H9 (cell line): Measurements from ENCODE around the gene GTF2F2. TPM values are rescaled to one million over a fixed set of nuclear protein-coding genes. Genes with fewer than 3 reads are reported as not detected.

Experiments
- DNase-seq: peaks from one replicate; pipeline ENCODE4 v3.0.0-alpha.2; 2017
- H2AFZ ChIP-seq: one replicate; pipeline ENCODE4 v1.6.1; 2013; ENCODE audit warnings: mild to moderate bottlenecking, low read length, control low read depth, moderate library complexity
- H2AK5ac ChIP-seq: 2 replicates; pipeline ENCODE4 v1.6.1; 2013; ENCODE audit warnings: low read length, control low read depth, mixed read lengths; ENCODE audit not compliant: insufficient read length
- H2BK120ac ChIP-seq: one replicate; pipeline ENCODE4 v1.6.1; 2013; ENCODE audit warnings: low read depth, mild to moderate bottlenecking, low read length, control low read depth, inconsistent platforms; ENCODE audit not compliant: poor library complexity, severe bottlenecking
- H2BK12ac ChIP-seq: 2 replicates; pipeline ENCODE4 v1.6.1; 2013; ENCODE audit warnings: low read length, control low read depth, mixed read lengths, low read depth; ENCODE audit not compliant: insufficient read length
- H2BK15ac ChIP-seq: 2 replicates; pipeline ENCODE4 v1.6.1; 2013; ENCODE audit warnings: low read depth, low read length, control low read depth
- H2BK20ac ChIP-seq: one replicate; pipeline ENCODE4 v1.6.1; 2013; ENCODE audit warnings: low read depth, mild to moderate bottlenecking, low read length, control low read depth, inconsistent platforms; ENCODE audit not compliant: poor library complexity, severe bottlenecking
- H2BK5ac ChIP-seq: 2 replicates; pipeline ENCODE4 v1.6.1; 2013; ENCODE audit warnings: low read length, control low read depth, mixed read lengths; ENCODE audit not compliant: insufficient read length
- H3K14ac ChIP-seq: 2 replicates; pipeline ENCODE4 v1.6.1; 2013; ENCODE audit warnings: low read length, control low read depth; ENCODE audit not compliant: insufficient read depth
- H3K18ac ChIP-seq: 2 replicates; pipeline ENCODE4 v1.6.1; 2013; ENCODE audit warnings: low read depth, mild to moderate bottlenecking, mixed read lengths, low read length, control low read depth; ENCODE audit not compliant: insufficient read length
- H3K23ac ChIP-seq: 2 replicates; pipeline ENCODE4 v1.6.1; 2013; ENCODE audit warnings: low read length, control low read depth, mixed read lengths, low read depth; ENCODE audit not compliant: insufficient read length
- H3K23me2 ChIP-seq: 2 replicates; pipeline ENCODE4 v1.6.1; 2013; ENCODE audit warnings: low read depth, mild to moderate bottlenecking, mixed read lengths, low read length, control low read depth; ENCODE audit not compliant: insufficient read length, poor library complexity, severe bottlenecking
- H3K27ac ChIP-seq: 2 replicates; pipeline ENCODE4 v1.5.1; 2013; ENCODE audit warnings: low read length, control low read depth, mixed read lengths, low read depth; ENCODE audit not compliant: insufficient read length
- H3K27me3 ChIP-seq: 2 replicates; pipeline ENCODE4 v1.6.1; 2013; ENCODE audit warnings: low read length, control low read depth, inconsistent platforms; ENCODE audit not compliant: insufficient read depth
- H3K4ac ChIP-seq: 2 replicates; pipeline ENCODE4 v1.6.1; 2013; ENCODE audit warnings: low read depth, mild to moderate bottlenecking, control low read depth, inconsistent platforms, low read length, moderate library complexity
- H3K4me1 ChIP-seq: 2 replicates; pipeline ENCODE4 v1.6.1; 2013; ENCODE audit warnings: low read length, control low read depth, inconsistent platforms; ENCODE audit not compliant: insufficient read depth
- H3K4me2 ChIP-seq: 2 replicates; pipeline ENCODE4 v1.6.1; 2013; ENCODE audit warnings: low read length, control low read depth, mixed read lengths; ENCODE audit not compliant: insufficient read length, insufficient read depth
- H3K56ac ChIP-seq: 2 replicates; pipeline ENCODE4 v1.6.1; 2013; ENCODE audit warnings: low read depth, mild to moderate bottlenecking, mixed read lengths, low read length, control low read depth; ENCODE audit not compliant: insufficient read length
- H3K79me1 ChIP-seq: 2 replicates; pipeline ENCODE4 v1.6.1; 2013; ENCODE audit warnings: low read depth, mild to moderate bottlenecking, moderate library complexity, low read length, control low read depth, inconsistent platforms; ENCODE audit not compliant: insufficient read depth, poor library complexity, severe bottlenecking
- H3K79me2 ChIP-seq: 2 replicates; pipeline ENCODE4 v1.6.1; 2013; ENCODE audit warnings: low read length, control low read depth, inconsistent platforms; ENCODE audit not compliant: insufficient read depth
- H3K9ac ChIP-seq: 2 replicates; pipeline ENCODE4 v1.6.1; 2013; ENCODE audit warnings: low read length, control low read depth, mixed read lengths; ENCODE audit not compliant: insufficient read length; ENCODE audit errors: extremely low read depth
- H3K9me3 ChIP-seq: one replicate; pipeline ENCODE4 v1.6.1; 2013; ENCODE audit warnings: low read depth, low read length, inconsistent platforms; ENCODE audit not compliant: control insufficient read depth
- H3T11ph ChIP-seq: one replicate; pipeline ENCODE4 v1.6.1; 2013; ENCODE audit warnings: mild to moderate bottlenecking, low read length, control low read depth, inconsistent platforms
- H4K20me1 ChIP-seq: one replicate; pipeline ENCODE4 v1.6.1; 2013; ENCODE audit not compliant: control insufficient read depth, insufficient read length, insufficient read depth
- H4K5ac ChIP-seq: 2 replicates; pipeline ENCODE4 v1.6.1; 2013; ENCODE audit warnings: low read depth, mild to moderate bottlenecking, mixed read lengths, low read length, control low read depth; ENCODE audit not compliant: insufficient read length
- H4K8ac ChIP-seq: replicated peaks from 2 replicates; pipeline ENCODE4 v1.6.1; 2013; ENCODE audit warnings: low read length, control low read depth, mixed read lengths, low read depth; ENCODE audit not compliant: insufficient read length
- H4K91ac ChIP-seq: 2 replicates; pipeline ENCODE4 v1.6.1; 2013; ENCODE audit warnings: low read depth, mild to moderate bottlenecking, moderate library complexity, mixed read lengths, low read length, control low read depth; ENCODE audit not compliant: insufficient read length
- H3K27ac Mint-ChIP-seq, 3 experiments: 2 replicates in 2 of 3; 3 replicates in 1 of 3; pipeline ENCODE4 v1.8.0; 2020 to 2021; ENCODE audit warnings: mixed read lengths in 3 of 3, mild to moderate bottlenecking in 1 of 3, moderate library complexity in 1 of 3
- H3K27me3 Mint-ChIP-seq: 2 replicates; pipeline ENCODE4 v1.8.0; 2021; ENCODE audit warnings: low read depth, mild to moderate bottlenecking, moderate library complexity, mixed read lengths
- H3K36me3 Mint-ChIP-seq, 3 experiments: 2 replicates in 2 of 3; 3 replicates in 1 of 3; pipeline ENCODE4 v1.8.0; 2020 to 2021; ENCODE audit warnings: low read depth in 3 of 3, mixed read lengths in 3 of 3; ENCODE audit not compliant: insufficient read depth in 1 of 3
- H3K4me1 Mint-ChIP-seq, 2 experiments: 2 replicates each; pipeline ENCODE4 v1.8.0; 2020; ENCODE audit warnings: mixed read lengths in 2 of 2
- H3K4me3 Mint-ChIP-seq, 2 experiments: 2 replicates in 1 of 2; 3 replicates in 1 of 2; pipeline ENCODE4 v1.8.0; 2020 to 2021; ENCODE audit warnings: mild to moderate bottlenecking in 2 of 2, mixed read lengths in 2 of 2, moderate library complexity in 1 of 2
- H3K9me3 Mint-ChIP-seq, 2 experiments: 2 replicates in 1 of 2; 3 replicates in 1 of 2; pipeline ENCODE4 v1.8.0; 2020; ENCODE audit warnings: mild to moderate bottlenecking in 2 of 2, mixed read lengths in 2 of 2, moderate library complexity in 1 of 2
- WGBS: extraction: QIAGEN DNeasy Blood & Tissue Kit; methylation state at CpG from one replicate; pipeline ENCODE4 v1.1.7; 2013; ENCODE audit warnings: missing lambda C conversion rate, low lambda C conversion rate, mixed read lengths; ENCODE audit not compliant: insufficient read length; ENCODE audit errors: extremely low coverage; 5-methylcytosine and 5-hydroxymethylcytosine counted together
- total RNA-seq: library from RNA; stranded (reverse); gene quantifications from 2 replicates; pipeline ENCODE4 v1.2.1, GENCODE V29; 2021
- TF ChIP-seq, protein P1 (sequence below): fragments of 200-600 bp; sonication (generic); conservative IDR thresholded peaks from 3 replicates; pipeline ENCODE4 v1.8.0; 2021; ENCODE audit warnings: antibody characterized with exemption, mild to moderate bottlenecking

Gene GTF2F2
- total RNA-seq, 1 experiment from 2014 or later, result 29.6 TPM

GRCh38 chr13:45269204-45269603, 148.9 kb downstream of the GTF2F2 start:
- Mint-ChIP-seq H3K4me1 (peaks cover 18 to 19% of the 10 kb centered on the region in 2 experiments), H3K4me3 (no peak overlapping the region), H3K27ac (no peak overlapping the region), H3K36me3 (peaks cover 3 to 12% (median 11%) of the 10 kb centered on the region in 3 experiments; a peak in 5 of 7 replicates), H3K27me3 (no peaks in the 10 kb centered on the region), H3K9me3 (no peaks in the 10 kb centered on the region)
- H2AK5ac ChIP-seq, result no peak overlapping the region
- no peak overlapping the region for H3K4me2 ChIP-seq
- no peaks in the 10 kb centered on the region; the same call in 1 of the 2 replicates for H3K4me1 ChIP-seq
- no peak overlapping the region for H3T11ph ChIP-seq
- H3K23ac ChIP-seq, result no peak overlapping the region
- no peaks in the 10 kb centered on the region for H4K20me1 ChIP-seq
- no peak overlapping the region for H3K27ac ChIP-seq
- H3K56ac ChIP-seq, result no peak overlapping the region
- H3K27me3 ChIP-seq, result no peaks in the 10 kb centered on the region
- WGBS, result no CpG with 5 or more reads among the region's 2 CpGs
- TF ChIP-seq, protein P1, sequence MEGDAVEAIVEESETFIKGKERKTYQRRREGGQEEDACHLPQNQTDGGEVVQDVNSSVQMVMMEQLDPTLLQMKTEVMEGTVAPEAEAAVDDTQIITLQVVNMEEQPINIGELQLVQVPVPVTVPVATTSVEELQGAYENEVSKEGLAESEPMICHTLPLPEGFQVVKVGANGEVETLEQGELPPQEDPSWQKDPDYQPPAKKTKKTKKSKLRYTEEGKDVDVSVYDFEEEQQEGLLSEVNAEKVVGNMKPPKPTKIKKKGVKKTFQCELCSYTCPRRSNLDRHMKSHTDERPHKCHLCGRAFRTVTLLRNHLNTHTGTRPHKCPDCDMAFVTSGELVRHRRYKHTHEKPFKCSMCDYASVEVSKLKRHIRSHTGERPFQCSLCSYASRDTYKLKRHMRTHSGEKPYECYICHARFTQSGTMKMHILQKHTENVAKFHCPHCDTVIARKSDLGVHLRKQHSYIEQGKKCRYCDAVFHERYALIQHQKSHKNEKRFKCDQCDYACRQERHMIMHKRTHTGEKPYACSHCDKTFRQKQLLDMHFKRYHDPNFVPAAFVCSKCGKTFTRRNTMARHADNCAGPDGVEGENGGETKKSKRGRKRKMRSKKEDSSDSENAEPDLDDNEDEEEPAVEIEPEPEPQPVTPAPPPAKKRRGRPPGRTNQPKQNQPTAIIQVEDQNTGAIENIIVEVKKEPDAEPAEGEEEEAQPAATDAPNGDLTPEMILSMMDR, result peak; percentile 46
- H2BK12ac ChIP-seq, result no peak overlapping the region
- no peak overlapping the region for H4K5ac ChIP-seq
- H3K9ac ChIP-seq, result no peak overlapping the region
- no peak overlapping the region for H3K14ac ChIP-seq
- no peaks in the 10 kb centered on the region for H3K23me2 ChIP-seq
- no peak overlapping the region for H4K8ac ChIP-seq
- no peaks in the 10 kb centered on the region; the same call in 1 of the 2 replicates for H3K79me2 ChIP-seq
- DNase-seq, result no peak
- no peaks in the 10 kb centered on the region for H3K9me3 ChIP-seq
- H2BK5ac ChIP-seq, result no peak overlapping the region
- H2AFZ ChIP-seq, result no peak overlapping the region
- H2BK120ac ChIP-seq, result no peak overlapping the region
- no peak overlapping the region for H3K18ac ChIP-seq
- no peaks in the 10 kb centered on the region for H3K79me1 ChIP-seq
- H4K91ac ChIP-seq, result no peak overlapping the region
- no peak overlapping the region for H2BK20ac ChIP-seq
- no peak overlapping the region for H3K4ac ChIP-seq
- no peak overlapping the region for H2BK15ac ChIP-seq
